ELF-1 (cell line): Measurements from ENCODE around the gene ERP44.
"Not testable (repeated sequence)": the region's sequence is repeated elsewhere in the genome, so short reads cannot be mapped to it uniquely, and the experiment has no call there.

Experiments used
- DNase-seq: peaks from one replicate; pipeline ENCODE4 v3.0.0-alpha.2; 2016; ENCODE audit warnings: low read depth, low spot score

Gene ERP44

GRCh38 chr9:100098887-100099721 is at the start of gene ERP44, which contains the start of gene INVS:
Gene ERP44 (minus strand): TSS chr9:100099000. CDS start chr9:100098840, 160 bp downstream.
Gene INVS (plus strand): TSS chr9:100099243. CDS start chr9:100104522, 5,279 bp downstream.
- peak; percentile 99 for DNase-seq

GRCh38 chr9:100145976-100146375 is 47.2 kb upstream of the ERP44 start:
- not testable (repeated sequence) for DNase-seq

- DNase-seq = not testable (repeated sequence)
Observed at GRCh38 chr9:100145167-100145934, 46.6 kb upstream of the ERP44 start.

GRCh38 chr9:100141862-100142261 is 43.1 kb upstream of the ERP44 start:
- peak; percentile 76 for DNase-seq

GRCh38 chr9:100140303-100140702 is 41.5 kb upstream of the ERP44 start:
- not testable (repeated sequence) for DNase-seq

GRCh38 chr9:100136799-100137198 is 38.0 kb upstream of the ERP44 start:
- DNase-seq = peak; percentile 60

- no peak for DNase-seq
Observed at GRCh38 chr9:100134731-100135130, 35.9 kb upstream of the ERP44 start.

GRCh38 chr9:100131875-100132430 is 33.2 kb upstream of the ERP44 start:
- no peak for DNase-seq

GRCh38 chr9:100131216-100131615 is 32.4 kb upstream of the ERP44 start:
- no peak for DNase-seq

- no peak for DNase-seq
Observed at GRCh38 chr9:100129772-100130171, 31.0 kb upstream of the ERP44 start.

- no peak for DNase-seq
Observed at GRCh38 chr9:100126423-100126822, 27.6 kb upstream of the ERP44 start.

GRCh38 chr9:100125910-100126309 is 27.1 kb upstream of the ERP44 start:
- DNase-seq = no peak

GRCh38 chr9:100125236-100125635 is 26.4 kb upstream of the ERP44 start:
- no peak for DNase-seq

GRCh38 chr9:100120286-100120685 is 21.5 kb upstream of the ERP44 start:
- DNase-seq = no peak

GRCh38 chr9:100117316-100117715 is 18.5 kb upstream of the ERP44 start:
- no peak for DNase-seq

- no peak for DNase-seq
Observed at GRCh38 chr9:100112677-100113336, 14.0 kb upstream of the ERP44 start.

GRCh38 chr9:100111235-100111634 is 12.4 kb upstream of the ERP44 start:
- no peak for DNase-seq

GRCh38 chr9:100108559-100108958 is 9.8 kb upstream of the ERP44 start:
- DNase-seq = no peak

GRCh38 chr9:100106616-100107015 is 7.8 kb upstream of the ERP44 start:
- no peak for DNase-seq

- no peak for DNase-seq
Observed at GRCh38 chr9:100105861-100106260, 7.1 kb upstream of the ERP44 start.

- no peak for DNase-seq
Observed at GRCh38 chr9:100104314-100104713, 5.5 kb upstream of the ERP44 start.

GRCh38 chr9:100101608-100102007 is 2.8 kb upstream of the ERP44 start:
- no peak for DNase-seq
